Loucy (cell line): ENCODE data around the gene CLMN.

ENCODE experiments used
- H2AFZ ChIP-seq: fragments of 200-600 bp; sonication (generic); 2 replicates; pipeline ENCODE4 v1.6.0; 2016; ENCODE audit warnings: antibody characterized with exemption, mild to moderate bottlenecking, low read length, moderate library complexity
- H3F3A ChIP-seq: fragments of 200-600 bp; 2 replicates; pipeline ENCODE4 v1.6.0; 2016; ENCODE audit warnings: antibody characterized with exemption, low read depth, mild to moderate bottlenecking
- H3K27me3 ChIP-seq: fragments of 200-600 bp; sonication (generic); 2 replicates; pipeline ENCODE4 v1.6.1; 2014; ENCODE audit warnings: low read length, mild to moderate bottlenecking; ENCODE audit not compliant: insufficient read depth, poor library complexity, severe bottlenecking
- H3K36me3 ChIP-seq: fragments of 200-600 bp; sonication (generic); 2 replicates; pipeline ENCODE4 v1.6.1; 2016; ENCODE audit warnings: low read length; ENCODE audit not compliant: insufficient read depth
- H3K4me1 ChIP-seq: fragments of 200-600 bp; sonication (generic); 2 replicates; pipeline ENCODE4 v1.5.1; 2014; ENCODE audit warnings: low read length, mild to moderate bottlenecking; ENCODE audit not compliant: insufficient read depth, poor library complexity, severe bottlenecking
- H3K4me2 ChIP-seq: fragments of 200-600 bp; sonication (generic); 2 replicates; pipeline ENCODE4 v1.6.0; 2014; ENCODE audit warnings: antibody characterized with exemption, low read length, low read depth, mild to moderate bottlenecking; ENCODE audit not compliant: poor library complexity, severe bottlenecking
- H3K4me3 ChIP-seq: fragments of 200-600 bp; sonication (generic); 2 replicates; pipeline ENCODE4 v1.5.1; 2014; ENCODE audit warnings: low read length, mild to moderate bottlenecking, mixed read lengths; ENCODE audit not compliant: poor library complexity, severe bottlenecking
- H3K79me2 ChIP-seq: fragments of 200-600 bp; sonication (generic); 2 replicates; pipeline ENCODE4 v1.6.1; 2014; ENCODE audit warnings: low read length; ENCODE audit not compliant: insufficient read depth
- H3K9ac ChIP-seq: fragments of 200-600 bp; sonication (generic); 2 replicates; pipeline ENCODE4 v1.6.0; 2014; ENCODE audit warnings: mild to moderate bottlenecking, low read depth, low read length, moderate library complexity; ENCODE audit not compliant: poor library complexity, severe bottlenecking
- H3K9me2 ChIP-seq: fragments of 200-600 bp; sonication (generic); replicated peaks from 2 replicates; pipeline ENCODE4 v1.6.1; 2016; ENCODE audit warnings: low read depth, low read length, mixed read lengths
- H3K9me3 ChIP-seq: fragments of 200-600 bp; sonication (generic); 2 replicates; pipeline ENCODE4 v1.6.1; 2014; ENCODE audit warnings: mild to moderate bottlenecking, antibody characterized with exemption, low read length, low read depth; ENCODE audit not compliant: insufficient read depth
- H4K20me1 ChIP-seq: fragments of 200-600 bp; sonication (generic); 2 replicates; pipeline ENCODE4 v1.6.0; 2014; ENCODE audit warnings: antibody characterized with exemption, low read length, mild to moderate bottlenecking; ENCODE audit not compliant: insufficient read depth, poor library complexity, severe bottlenecking
- EZH2phosphoT487 ChIP-seq: fragments of 200-600 bp; IDR thresholded peaks from 2 replicates; pipeline ENCODE4 v1.6.1; 2018; ENCODE audit warnings: antibody characterized with exemption, mild to moderate bottlenecking, moderate library complexity, borderline replicate concordance
- TF ChIP-seq, protein P1 (sequence below): fragments of 200-600 bp; sonication (generic); conservative IDR thresholded peaks from 2 replicates; pipeline ENCODE4 v1.5.1; 2014; ENCODE audit warnings: mild to moderate bottlenecking, antibody characterized with exemption, low read length

Gene CLMN

GRCh38 chr14:95318399-95319311, 1.1 kb downstream of the CLMN start:
- Histone ChIP-seq H3K4me2 (peak overlapping the region; percentile 97), H3K4me3 (peak overlapping the region; percentile 76), H3K27me3 (no peaks in the 10 kb centered on the region), H3K4me1 (peaks cover 10% of the 10 kb centered on the region), H3K9ac (peak overlapping the region; percentile 61), H3K36me3 (no peaks in the 10 kb centered on the region), H3K9me3 (no peaks in the 10 kb centered on the region), H4K20me1 (no peaks in the 10 kb centered on the region), H3K9me2 (no peaks in the 10 kb centered on the region), H3K79me2 (no peaks in the 10 kb centered on the region), H3F3A (no peaks in the 10 kb centered on the region), H2AFZ (peak overlapping the region; percentile 99)
- TF ChIP-seq, protein P1, sequence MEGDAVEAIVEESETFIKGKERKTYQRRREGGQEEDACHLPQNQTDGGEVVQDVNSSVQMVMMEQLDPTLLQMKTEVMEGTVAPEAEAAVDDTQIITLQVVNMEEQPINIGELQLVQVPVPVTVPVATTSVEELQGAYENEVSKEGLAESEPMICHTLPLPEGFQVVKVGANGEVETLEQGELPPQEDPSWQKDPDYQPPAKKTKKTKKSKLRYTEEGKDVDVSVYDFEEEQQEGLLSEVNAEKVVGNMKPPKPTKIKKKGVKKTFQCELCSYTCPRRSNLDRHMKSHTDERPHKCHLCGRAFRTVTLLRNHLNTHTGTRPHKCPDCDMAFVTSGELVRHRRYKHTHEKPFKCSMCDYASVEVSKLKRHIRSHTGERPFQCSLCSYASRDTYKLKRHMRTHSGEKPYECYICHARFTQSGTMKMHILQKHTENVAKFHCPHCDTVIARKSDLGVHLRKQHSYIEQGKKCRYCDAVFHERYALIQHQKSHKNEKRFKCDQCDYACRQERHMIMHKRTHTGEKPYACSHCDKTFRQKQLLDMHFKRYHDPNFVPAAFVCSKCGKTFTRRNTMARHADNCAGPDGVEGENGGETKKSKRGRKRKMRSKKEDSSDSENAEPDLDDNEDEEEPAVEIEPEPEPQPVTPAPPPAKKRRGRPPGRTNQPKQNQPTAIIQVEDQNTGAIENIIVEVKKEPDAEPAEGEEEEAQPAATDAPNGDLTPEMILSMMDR = no peak
- no peak for TF ChIP-seq EZH2phosphoT487

GRCh38 chr14:95317817-95318343, 1.8 kb downstream of the CLMN start:
- H3F3A ChIP-seq = no peaks in the 10 kb centered on the region
- H3K9me2 ChIP-seq = no peaks in the 10 kb centered on the region
- H3K9me3 ChIP-seq = no peaks in the 10 kb centered on the region
- H3K4me3 ChIP-seq = no peak overlapping the region
- no peak overlapping the region for H3K9ac ChIP-seq
- peaks cover 10% of the 10 kb centered on the region for H3K4me1 ChIP-seq
- H3K4me2 ChIP-seq = no peak overlapping the region
- H2AFZ ChIP-seq = no peak overlapping the region
- H3K27me3 ChIP-seq = no peaks in the 10 kb centered on the region
- H4K20me1 ChIP-seq = no peaks in the 10 kb centered on the region
- TF ChIP-seq, protein P1 = no peak
- no peak for TF ChIP-seq EZH2phosphoT487
- no peaks in the 10 kb centered on the region for H3K79me2 ChIP-seq
- no peaks in the 10 kb centered on the region for H3K36me3 ChIP-seq

DNA sequence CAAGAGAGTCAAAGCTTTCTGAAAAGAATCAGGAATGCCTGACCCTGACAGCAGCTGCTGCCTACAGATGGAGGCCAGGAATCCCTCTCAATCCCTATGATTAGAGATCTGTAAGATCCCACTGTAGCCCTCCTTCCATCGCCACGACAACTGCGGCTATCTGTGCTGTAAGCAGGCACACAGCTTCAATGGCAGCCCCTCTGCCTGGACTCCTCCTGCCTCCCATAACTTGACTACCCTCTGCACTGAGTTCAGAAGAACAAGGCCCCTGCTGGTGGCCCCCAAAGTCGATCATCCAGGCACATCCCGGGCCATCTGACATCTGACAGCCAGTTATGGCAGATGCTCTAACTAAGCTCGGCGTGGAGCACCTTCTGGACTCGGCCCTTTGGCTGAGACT, 2.9 kb downstream of the CLMN start:
- Histone ChIP-seq H3K4me2 (no peak overlapping the region), H3F3A (no peaks in the 10 kb centered on the region), H3K9me3 (no peaks in the 10 kb centered on the region), H3K4me3 (no peak overlapping the region), H3K4me1 (peaks cover 10% of the 10 kb centered on the region), H4K20me1 (no peaks in the 10 kb centered on the region), H3K27me3 (no peaks in the 10 kb centered on the region), H2AFZ (no peak overlapping the region), H3K36me3 (no peaks in the 10 kb centered on the region), H3K79me2 (no peaks in the 10 kb centered on the region), H3K9me2 (no peaks in the 10 kb centered on the region), H3K9ac (no peak overlapping the region)
- TF ChIP-seq EZH2phosphoT487 = no peak
- TF ChIP-seq, protein P1 = no peak
